ENCODE measurements around the gene UFD1.

- TF ChIP-seq ARNT (IDR thresholded peaks at IDR 0.05) (no peak), FOXA1 (IDR thresholded peaks at IDR 0.05) (no peak), L3MBTL2 (conservative IDR thresholded peaks at IDR 0.05) (no peak), NFRKB (IDR thresholded peaks at IDR 0.05) (no peak), TARDBP (IDR thresholded peaks at IDR 0.05) (no peak), SUZ12 (IDR thresholded peaks at IDR 0.05) (no peak), ZNF384 (IDR thresholded peaks at IDR 0.05) (no peak), ELF4 (IDR thresholded peaks at IDR 0.05) (no peak)
Measured at GRCh38 chr22:19524170-19525115, 45.5 kb upstream of the UFD1 start, which contains the start of gene CLDN5.

All from HEK293T (cell line).